GM12873 (cell line): Measurements from ENCODE around the gene AGAP9.
"Not testable (repeated sequence)": the region's sequence is repeated elsewhere in the genome, so short reads cannot be mapped to it uniquely, and the experiment has no call there.

Experiments
- TF ChIP-seq, protein P1 (sequence below): IDR thresholded peaks from 2 replicates; pipeline ENCODE4 v1.5.1; 2012; ENCODE audit warnings: low read depth, mild to moderate bottlenecking, moderate library complexity, low read length, control low read depth; ENCODE audit not compliant: insufficient read depth; ENCODE audit errors: missing control alignments

AGAP9 gene

DNA sequence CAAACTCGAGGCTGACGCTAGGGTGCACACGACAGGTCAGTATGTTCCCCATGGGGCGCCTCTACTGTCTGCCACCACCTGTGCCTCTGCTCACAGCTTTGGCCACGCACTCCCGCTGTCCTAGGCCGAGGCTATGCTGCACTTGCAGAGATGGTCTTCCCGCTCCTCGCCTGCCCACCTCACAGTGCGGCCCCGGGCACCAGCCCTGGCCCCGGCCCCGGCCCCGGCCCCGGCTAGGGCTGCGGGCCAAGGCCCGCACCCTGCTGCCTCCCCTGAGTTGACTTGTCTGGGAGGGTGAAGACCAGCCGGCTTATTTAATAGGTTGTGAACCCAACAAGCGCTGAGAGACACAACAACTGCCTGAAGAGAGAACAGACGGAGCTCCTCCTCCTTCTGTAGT lies at the start of gene AGAP9:
AGAP9 (minus strand) TSS at position 164 of the 400 bp plus-strand sequence; CDS start at position 52, 112 bp downstream.
- TF ChIP-seq, protein P1, sequence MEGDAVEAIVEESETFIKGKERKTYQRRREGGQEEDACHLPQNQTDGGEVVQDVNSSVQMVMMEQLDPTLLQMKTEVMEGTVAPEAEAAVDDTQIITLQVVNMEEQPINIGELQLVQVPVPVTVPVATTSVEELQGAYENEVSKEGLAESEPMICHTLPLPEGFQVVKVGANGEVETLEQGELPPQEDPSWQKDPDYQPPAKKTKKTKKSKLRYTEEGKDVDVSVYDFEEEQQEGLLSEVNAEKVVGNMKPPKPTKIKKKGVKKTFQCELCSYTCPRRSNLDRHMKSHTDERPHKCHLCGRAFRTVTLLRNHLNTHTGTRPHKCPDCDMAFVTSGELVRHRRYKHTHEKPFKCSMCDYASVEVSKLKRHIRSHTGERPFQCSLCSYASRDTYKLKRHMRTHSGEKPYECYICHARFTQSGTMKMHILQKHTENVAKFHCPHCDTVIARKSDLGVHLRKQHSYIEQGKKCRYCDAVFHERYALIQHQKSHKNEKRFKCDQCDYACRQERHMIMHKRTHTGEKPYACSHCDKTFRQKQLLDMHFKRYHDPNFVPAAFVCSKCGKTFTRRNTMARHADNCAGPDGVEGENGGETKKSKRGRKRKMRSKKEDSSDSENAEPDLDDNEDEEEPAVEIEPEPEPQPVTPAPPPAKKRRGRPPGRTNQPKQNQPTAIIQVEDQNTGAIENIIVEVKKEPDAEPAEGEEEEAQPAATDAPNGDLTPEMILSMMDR: not testable (repeated sequence)

DNA sequence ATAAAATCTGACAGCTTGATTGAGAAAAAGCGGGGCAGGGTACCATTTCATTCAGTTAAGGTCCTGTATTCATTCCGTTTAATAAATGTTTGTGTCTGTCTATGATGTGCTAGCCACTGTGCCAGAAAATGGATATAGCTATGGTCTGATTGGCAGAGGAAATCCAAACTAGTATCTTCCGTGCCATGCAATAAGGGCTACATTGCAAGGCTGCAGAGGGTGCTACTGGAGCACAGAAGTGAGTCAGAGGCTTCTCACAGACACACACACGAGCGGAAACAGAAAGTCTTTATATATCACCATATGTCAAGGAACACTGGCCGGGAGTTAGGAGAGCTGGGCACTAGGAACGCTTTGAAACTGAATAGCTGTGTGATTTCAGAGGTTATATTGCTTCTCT lies 29.3 kb upstream of the AGAP9 start:
- TF ChIP-seq, protein P1: peak; percentile 4

DNA sequence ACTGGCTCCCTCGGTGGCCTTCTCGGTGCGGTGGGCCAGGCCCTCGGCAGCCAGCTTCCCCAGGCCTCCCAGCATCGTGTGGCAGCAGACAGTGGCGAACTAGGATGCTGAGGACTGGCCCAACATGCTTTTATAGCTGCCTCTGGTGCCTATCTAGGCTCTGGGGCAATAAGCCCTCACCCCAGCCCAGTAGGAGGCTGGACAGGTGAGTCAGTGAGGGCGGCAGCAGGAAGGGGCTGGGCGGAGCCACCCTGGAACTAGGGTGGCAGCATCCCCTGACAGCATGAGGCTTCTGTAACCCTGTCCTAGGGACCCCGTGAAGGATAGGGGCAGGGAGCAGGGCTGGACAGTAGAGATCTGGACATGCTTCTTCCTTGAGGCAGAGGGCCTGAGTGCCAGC lies 31.8 kb downstream of the AGAP9 start, which contains the start of gene FAM25G:
FAM25G (minus strand) TSS at position 101 of the 400 bp plus-strand sequence; CDS start at position 75, 26 bp downstream.
- TF ChIP-seq, protein P1: not testable (repeated sequence)

DNA sequence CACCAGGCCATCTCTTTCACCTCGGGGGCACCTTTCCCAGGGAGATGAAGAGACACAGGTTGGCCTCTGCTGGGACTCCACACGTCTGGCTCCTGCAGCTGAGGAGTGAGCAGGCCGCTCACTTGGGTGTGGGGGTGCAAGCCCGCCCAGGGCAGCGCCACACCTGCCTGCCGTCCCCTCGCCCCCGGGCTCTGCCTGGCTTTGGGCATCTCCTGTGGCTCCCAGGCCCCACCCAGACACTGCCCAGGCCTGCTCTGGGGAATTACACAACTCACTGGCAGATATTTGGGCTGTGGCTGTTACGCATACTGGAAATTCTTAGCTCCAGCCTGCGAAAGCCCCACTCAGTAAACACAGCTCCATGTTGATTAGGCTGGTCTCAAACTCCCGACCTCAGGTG lies 39.5 kb downstream of the AGAP9 start, which contains the start of gene ANXA8:
ANXA8 (minus strand) TSS at position 193 of the 400 bp plus-strand sequence; CDS start at position 11, 182 bp downstream.
- TF ChIP-seq, protein P1: not testable (repeated sequence)

DNA sequence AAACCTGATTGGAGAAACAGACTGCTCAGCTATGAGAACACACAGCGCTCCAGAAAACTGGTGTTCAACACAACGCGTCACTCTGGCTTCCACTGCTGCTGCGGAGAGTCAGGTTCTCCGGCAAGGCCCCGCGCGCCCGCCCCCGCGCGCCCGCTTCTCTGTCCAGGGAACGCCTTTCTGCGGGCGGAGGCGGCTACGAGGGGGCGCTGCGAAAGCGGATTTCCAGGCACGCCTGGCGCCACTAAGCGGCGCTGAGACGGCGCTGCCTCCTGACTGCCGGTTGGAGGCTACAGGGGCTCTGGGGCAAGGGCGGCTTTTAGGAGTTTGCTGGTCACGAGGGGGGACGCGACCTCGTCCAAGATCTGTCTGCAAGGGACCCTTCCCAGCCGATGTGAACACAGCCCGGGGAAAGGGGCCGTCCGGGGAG lies 62.2 kb downstream of the AGAP9 start:
- TF ChIP-seq, protein P1: peak; percentile 16

DNA sequence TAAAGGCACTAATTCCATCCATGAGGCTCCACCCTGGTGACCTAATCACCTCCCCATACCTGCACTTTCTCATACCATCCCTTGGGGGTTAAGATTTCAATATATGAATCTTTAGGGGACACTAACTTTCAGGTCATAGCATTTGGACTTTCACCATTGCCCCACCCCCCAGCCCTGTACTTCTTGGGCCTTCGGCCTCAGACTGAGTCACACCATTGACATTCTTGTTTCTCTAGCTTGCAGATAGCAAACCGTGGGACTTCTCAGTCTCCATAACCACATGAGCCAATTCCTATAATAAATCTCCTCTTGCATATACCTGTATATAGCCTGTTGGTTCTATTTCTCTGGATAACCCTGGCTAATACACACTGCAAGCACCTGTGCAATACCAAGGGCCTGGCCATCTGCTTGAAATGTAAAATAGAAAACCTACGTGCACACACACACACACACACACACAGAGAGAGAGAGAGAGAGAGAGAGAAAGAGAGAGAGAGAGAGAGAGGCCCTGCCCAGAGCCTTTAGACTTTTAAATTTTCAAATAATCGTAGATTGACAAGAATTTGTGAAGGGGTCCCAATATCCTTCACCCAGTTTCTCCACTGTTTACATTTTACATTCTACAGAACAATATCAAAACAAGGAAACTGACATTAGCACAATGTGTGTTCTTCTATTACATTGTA lies 64.8 kb downstream of the AGAP9 start:
- TF ChIP-seq, protein P1: no peak

DNA sequence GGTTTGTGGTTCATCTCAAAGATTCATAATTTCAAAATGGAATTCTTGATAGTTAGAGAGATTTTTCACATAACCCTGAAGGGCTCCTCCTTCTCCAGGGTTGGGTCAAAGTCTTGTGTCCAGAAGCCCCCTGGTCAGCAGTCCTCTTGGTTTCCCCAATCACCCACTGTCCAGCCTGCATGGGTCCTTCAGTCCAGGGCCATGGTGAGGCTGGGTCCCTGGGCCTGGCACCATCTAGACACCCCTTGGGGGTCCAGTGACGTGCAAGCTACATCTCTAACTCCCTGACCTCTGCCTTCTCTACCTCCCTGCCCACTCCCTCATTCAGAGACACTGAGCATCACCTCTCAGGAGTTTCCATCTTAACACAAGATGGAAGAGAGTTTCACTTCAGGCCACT lies 65.6 kb downstream of the AGAP9 start:
- TF ChIP-seq, protein P1: no peak
